Effector memory CD4-positive, alpha-beta T cell (primary cell): ENCODE results near the gene NLGN1.

ENCODE experiments used
- DNase-seq, 3 donors: peaks; one replicate each; pipeline ENCODE4 v3.0.0-alpha.2; 2020
- H3K27ac ChIP-seq: 2 replicates; pipeline ENCODE4 v1.7.0; 2013; ENCODE audit warnings: mild to moderate bottlenecking, low read length, moderate library complexity; ENCODE audit not compliant: insufficient read depth, poor library complexity, severe bottlenecking
- H3K27me3 ChIP-seq: replicated peaks from 2 replicates; pipeline ENCODE4 v1.7.0; 2013; ENCODE audit warnings: mild to moderate bottlenecking, low read length; ENCODE audit not compliant: insufficient read depth, control insufficient read depth, poor library complexity, severe bottlenecking
- H3K36me3 ChIP-seq: 2 replicates; pipeline ENCODE4 v1.7.0; 2013; ENCODE audit warnings: mild to moderate bottlenecking, low read length, moderate library complexity; ENCODE audit not compliant: control insufficient read depth, insufficient read depth
- H3K4me1 ChIP-seq: 2 replicates; pipeline ENCODE4 v1.7.0; 2013; ENCODE audit warnings: low read length, mild to moderate bottlenecking; ENCODE audit not compliant: control insufficient read depth, insufficient read depth, poor library complexity, severe bottlenecking
- H3K4me3 ChIP-seq: 2 replicates; pipeline ENCODE4 v1.7.0; 2013; ENCODE audit warnings: low read length, low read depth, mild to moderate bottlenecking; ENCODE audit not compliant: insufficient read depth, poor library complexity, severe bottlenecking
- H3K9me3 ChIP-seq: 2 replicates; pipeline ENCODE4 v1.7.0; 2013; ENCODE audit warnings: mild to moderate bottlenecking, low read length, moderate library complexity; ENCODE audit not compliant: control insufficient read depth

Gene NLGN1

GRCh38 chr3:174303907-174304560 is 906.5 kb downstream of the NLGN1 start:
- Histone ChIP-seq H3K4me1 (no peaks in the 10 kb centered on the region), H3K4me3 (no peak overlapping the region), H3K36me3 (no peaks in the 10 kb centered on the region), H3K27me3 (no peaks in the 10 kb centered on the region), H3K9me3 (no peaks in the 10 kb centered on the region), H3K27ac (no peak overlapping the region)
- DNase-seq, result no peak

GRCh38 chr3:174308736-174309135 is 911.2 kb downstream of the NLGN1 start:
- no peak overlapping the region for H3K4me3 ChIP-seq
- H3K4me1 ChIP-seq, result no peaks in the 10 kb centered on the region
- DNase-seq, result no peak
- no peaks in the 10 kb centered on the region for H3K27me3 ChIP-seq
- H3K27ac ChIP-seq, result no peak overlapping the region
- H3K9me3 ChIP-seq, result no peaks in the 10 kb centered on the region
- no peaks in the 10 kb centered on the region for H3K36me3 ChIP-seq

- no peak overlapping the region for H3K27ac ChIP-seq
- H3K4me1 ChIP-seq, result no peaks in the 10 kb centered on the region
- no peaks in the 10 kb centered on the region for H3K36me3 ChIP-seq
- H3K9me3 ChIP-seq, result no peaks in the 10 kb centered on the region
- no peaks in the 10 kb centered on the region for H3K27me3 ChIP-seq
- no peak for DNase-seq
- no peak overlapping the region for H3K4me3 ChIP-seq
These were observed 913.0 kb downstream of the NLGN1 start for GRCh38 chr3:174310475-174310983.

- H3K27ac ChIP-seq, result no peak overlapping the region
- no peaks in the 10 kb centered on the region for H3K9me3 ChIP-seq
- H3K36me3 ChIP-seq, result no peaks in the 10 kb centered on the region
- no peak overlapping the region for H3K4me3 ChIP-seq
- no peak for DNase-seq
- H3K4me1 ChIP-seq, result no peaks in the 10 kb centered on the region
- no peaks in the 10 kb centered on the region for H3K27me3 ChIP-seq
These were observed 917.7 kb downstream of the NLGN1 start for GRCh38 chr3:174315225-174315624.

GRCh38 chr3:174317005-174317404 is 919.5 kb downstream of the NLGN1 start:
- Histone ChIP-seq H3K9me3 (no peaks in the 10 kb centered on the region), H3K36me3 (no peaks in the 10 kb centered on the region), H3K4me1 (no peaks in the 10 kb centered on the region), H3K4me3 (no peak overlapping the region), H3K27ac (no peak overlapping the region), H3K27me3 (no peaks in the 10 kb centered on the region)
- no peak for DNase-seq

GRCh38 chr3:174318181-174318580 is 920.6 kb downstream of the NLGN1 start:
- no peak for DNase-seq
- H3K4me1 ChIP-seq, result no peaks in the 10 kb centered on the region
- no peaks in the 10 kb centered on the region for H3K36me3 ChIP-seq

GRCh38 chr3:174321548-174321947 is 924.0 kb downstream of the NLGN1 start:
- H3K36me3 ChIP-seq, result no peaks in the 10 kb centered on the region
- no peaks in the 10 kb centered on the region for H3K27me3 ChIP-seq
- DNase-seq, result no peak
- no peaks in the 10 kb centered on the region for H3K4me1 ChIP-seq
- no peak overlapping the region for H3K27ac ChIP-seq
- no peaks in the 10 kb centered on the region for H3K9me3 ChIP-seq
- no peak overlapping the region for H3K4me3 ChIP-seq

More at GRCh38 chr3:174318181-174318580, 920.6 kb downstream of the NLGN1 start:
- H3K9me3 ChIP-seq, result no peaks in the 10 kb centered on the region
- no peak overlapping the region for H3K27ac ChIP-seq
- no peak overlapping the region for H3K4me3 ChIP-seq
- H3K27me3 ChIP-seq, result no peaks in the 10 kb centered on the region

GRCh38 chr3:174322789-174323188 is 925.2 kb downstream of the NLGN1 start:
- Histone ChIP-seq H3K4me1 (no peaks in the 10 kb centered on the region), H3K36me3 (no peaks in the 10 kb centered on the region), H3K4me3 (no peak overlapping the region), H3K9me3 (no peaks in the 10 kb centered on the region), H3K27ac (no peak overlapping the region), H3K27me3 (no peaks in the 10 kb centered on the region)
- DNase-seq, result no peak

GRCh38 chr3:174325171-174325570 is 927.6 kb downstream of the NLGN1 start:
- Histone ChIP-seq H3K4me3 (no peak overlapping the region), H3K9me3 (no peaks in the 10 kb centered on the region), H3K27ac (no peak overlapping the region), H3K4me1 (no peaks in the 10 kb centered on the region), H3K36me3 (no peaks in the 10 kb centered on the region), H3K27me3 (no peaks in the 10 kb centered on the region)
- no peak for DNase-seq

GRCh38 chr3:174325834-174326700 is 928.5 kb downstream of the NLGN1 start:
- Histone ChIP-seq H3K9me3 (no peaks in the 10 kb centered on the region), H3K4me1 (no peaks in the 10 kb centered on the region)
- DNase-seq, result no peak

More at GRCh38 chr3:174325834-174326700, 928.5 kb downstream of the NLGN1 start:
- no peak overlapping the region for H3K4me3 ChIP-seq
- H3K36me3 ChIP-seq, result no peaks in the 10 kb centered on the region
- no peak overlapping the region for H3K27ac ChIP-seq
- no peaks in the 10 kb centered on the region for H3K27me3 ChIP-seq
